Common myeloid progenitor, CD34-positive (primary cell): ENCODE results near the gene NPIPB6.

Experiments
- CTCF ChIA-PET: fragments of 350-600 bp; sonication (Branson Sonifier 250); formaldehyde crosslinking; loops from one replicate; lab custom pipeline; 2021; ENCODE audit warnings: antibody characterized with exemption; lab: Charles Lee
- POLR2A ChIA-PET: fragments of 350-600 bp; sonication (Branson Sonifier 250); formaldehyde crosslinking; loops from one replicate; lab custom pipeline; 2021; ENCODE audit warnings: antibody characterized with exemption; lab: Charles Lee
- DNase-seq, 3 donors: peaks; one replicate each; pipeline versions ENCODE4 v3.0.0 to v3.0.0-alpha.2; 2013
- H3K27ac ChIP-seq, 2 experiments: 1 replicate in 1 of 2; 2 replicates in 1 of 2; pipeline ENCODE4 v1.7.0; 2013; ENCODE audit warnings: inconsistent platforms in 2 of 2, low read length in 2 of 2, mild to moderate bottlenecking in 2 of 2, low read depth in 1 of 2, moderate library complexity in 1 of 2; ENCODE audit not compliant: severe bottlenecking in 2 of 2, insufficient read depth in 1 of 2, poor library complexity in 1 of 2
- H3K27me3 ChIP-seq, 5 experiments: replicated peaks in 2 of 5; 1 replicate in 3 of 5; 2 replicates in 2 of 5; pipeline versions ENCODE4 v1.6.1 to v1.7.0; 2013; ENCODE audit warnings: low read length in 4 of 5, mild to moderate bottlenecking in 2 of 5, moderate library complexity in 2 of 5, inconsistent platforms in 1 of 5; ENCODE audit not compliant: insufficient read depth in 5 of 5, control insufficient read depth in 4 of 5
- H3K36me3 ChIP-seq, 4 experiments: 1 replicate in 2 of 4; 2 replicates in 2 of 4; pipeline versions ENCODE4 v1.6.1 to v1.7.0; 2013; ENCODE audit warnings: low read length in 3 of 4, control low read depth in 1 of 4, mild to moderate bottlenecking in 1 of 4; ENCODE audit not compliant: control insufficient read depth in 4 of 4, insufficient read depth in 4 of 4
- H3K4me1 ChIP-seq, 4 experiments: 1 replicate in 3 of 4; 2 replicates in 1 of 4; pipeline versions ENCODE4 v1.6.1 to v1.7.1; 2013; ENCODE audit warnings: low read length in 3 of 4, mild to moderate bottlenecking in 3 of 4, control low read depth in 1 of 4, inconsistent platforms in 1 of 4, moderate library complexity in 1 of 4; ENCODE audit not compliant: control insufficient read depth in 4 of 4, insufficient read depth in 4 of 4; ENCODE audit errors: control extremely low read depth in 1 of 4
- H3K4me3 ChIP-seq, 7 experiments: 1 replicate in 4 of 7; 2 replicates in 3 of 7; pipeline versions ENCODE4 v1.5.1 to v1.7.0; 2013; ENCODE audit warnings: mild to moderate bottlenecking in 7 of 7, low read length in 6 of 7, moderate library complexity in 6 of 7, inconsistent platforms in 2 of 7, low read depth in 2 of 7, control low read depth in 1 of 7; ENCODE audit not compliant: insufficient read depth in 4 of 7, control insufficient read depth in 1 of 7; ENCODE audit errors: extremely low read depth in 1 of 7
- H3K9me3 ChIP-seq, 5 experiments: 1 replicate in 4 of 5; 2 replicates in 1 of 5; pipeline versions ENCODE4 v1.6.1 to v1.7.1; 2013; ENCODE audit warnings: low read length in 4 of 5, mild to moderate bottlenecking in 2 of 5, inconsistent platforms in 1 of 5, low read depth in 1 of 5, moderate library complexity in 1 of 5; ENCODE audit not compliant: control insufficient read depth in 4 of 5, insufficient read depth in 2 of 5; ENCODE audit errors: control extremely low read depth in 1 of 5
- WGBS: methylation state at CpG from one replicate; pipeline ENCODE4 v1.1.5; 2013; ENCODE audit not compliant: insufficient coverage; 5-methylcytosine and 5-hydroxymethylcytosine counted together

Gene NPIPB6

GRCh38 chr16:28316054-28316453, 47.3 kb downstream of the NPIPB6 start:
- Histone ChIP-seq H3K27me3 (no peaks in the 10 kb centered on the region), H3K9me3 (no peaks in the 10 kb centered on the region), H3K27ac (no peak overlapping the region), H3K4me1 (peaks cover 0 to 2% (median 0%) of the 10 kb centered on the region in 4 experiments), H3K4me3 (no peak overlapping the region), H3K36me3 (no peaks in the 10 kb centered on the region)
- DNase-seq: no peak
- WGBS: 93% methylated on average over 3 of the region's 6 CpGs
- POLR2A ChIA-PET: no interaction called here
- CTCF ChIA-PET: interaction anchor here (0.7 to 5.3 kb wide), 9 partner anchors 11 to 123 kb away, joined by 3 to 104 read pairs (median 4); no protein-coding TSS in a partner anchor

GRCh38 chr16:28313587-28313986, 49.7 kb downstream of the NPIPB6 start:
- H3K27me3 ChIP-seq: no peaks in the 10 kb centered on the region
- H3K27ac ChIP-seq: no peak overlapping the region
- no peak for DNase-seq
- ChIA-PET CTCF (interaction anchor here (1.9 kb wide), 1 partner anchor 8 kb away, joined by 11 read pairs; no protein-coding TSS in a partner anchor), POLR2A (no interaction called here)
- no peak overlapping the region for H3K4me3 ChIP-seq
- H3K4me1 ChIP-seq: peaks cover 0 to 7% (median 2%) of the 10 kb centered on the region in 4 experiments
- WGBS: 80% methylated on average over 7 of the region's 11 CpGs
- no peaks in the 10 kb centered on the region for H3K36me3 ChIP-seq
- H3K9me3 ChIP-seq: no peaks in the 10 kb centered on the region

- Histone ChIP-seq H3K27ac (no peak overlapping the region), H3K4me3 (no peak overlapping the region), H3K36me3 (no peaks in the 10 kb centered on the region), H3K27me3 (no peaks in the 10 kb centered on the region), H3K4me1 (peaks cover 0 to 7% (median 2%) of the 10 kb centered on the region in 4 experiments), H3K9me3 (no peaks in the 10 kb centered on the region)
- 96% methylated on average over 10 of the region's 10 CpGs for WGBS
- ChIA-PET CTCF (interaction anchor here (0.6 to 1.9 kb wide), 2 partner anchors 9 to 54 kb away, joined by 3 to 11 read pairs; no protein-coding TSS in a partner anchor), POLR2A (no interaction called here)
- no peak for DNase-seq
These were observed 51.0 kb downstream of the NPIPB6 start for GRCh38 chr16:28312327-28312726.

- Histone ChIP-seq H3K9me3 (no peaks in the 10 kb centered on the region), H3K27ac (no peak overlapping the region), H3K36me3 (no peaks in the 10 kb centered on the region), H3K27me3 (no peaks in the 10 kb centered on the region), H3K4me1 (peaks cover 0 to 5% (median 2%) of the 10 kb centered on the region in 4 experiments), H3K4me3 (no peak overlapping the region)
- 96% methylated on average over 14 of the region's 14 CpGs for WGBS
- DNase-seq: no peak
- CTCF ChIA-PET: interaction anchor here (1.9 kb wide), 1 partner anchor 10 kb away, joined by 11 read pairs; no protein-coding TSS in a partner anchor
- POLR2A ChIA-PET: no interaction called here
These were observed 51.4 kb downstream of the NPIPB6 start for GRCh38 chr16:28311913-28312312.

GRCh38 chr16:28311413-28311812, 51.9 kb downstream of the NPIPB6 start:
- H3K4me1 ChIP-seq: peaks cover 0 to 4% (median 2%) of the 10 kb centered on the region in 4 experiments
- H3K36me3 ChIP-seq: no peaks in the 10 kb centered on the region
- H3K4me3 ChIP-seq: no peak overlapping the region
- DNase-seq: no peak
- CTCF ChIA-PET: no interaction called here
- 100% methylated on average over 3 of the region's 4 CpGs for WGBS
- H3K27ac ChIP-seq: no peak overlapping the region
- POLR2A ChIA-PET: no interaction called here
- H3K27me3 ChIP-seq: no peaks in the 10 kb centered on the region
- no peaks in the 10 kb centered on the region for H3K9me3 ChIP-seq

- H3K4me3 ChIP-seq: no peak overlapping the region
- DNase-seq: no peak
- H3K4me1 ChIP-seq: peaks cover 0 to 4% (median 2%) of the 10 kb centered on the region in 4 experiments
- H3K36me3 ChIP-seq: no peaks in the 10 kb centered on the region
- no peaks in the 10 kb centered on the region for H3K27me3 ChIP-seq
- no peak overlapping the region for H3K27ac ChIP-seq
- ChIA-PET POLR2A (no interaction called here), CTCF (interaction anchor here (1.0 to 1.3 kb wide), 2 partner anchors 9 to 33 kb away, joined by 4 read pairs; no protein-coding TSS in a partner anchor)
- H3K9me3 ChIP-seq: no peaks in the 10 kb centered on the region
- WGBS: 98% methylated on average over 11 of the region's 11 CpGs
These were observed 52.5 kb downstream of the NPIPB6 start for GRCh38 chr16:28310796-28311195.

- Histone ChIP-seq H3K36me3 (no peaks in the 10 kb centered on the region), H3K27ac (no peak overlapping the region), H3K4me1 (peaks cover 0 to 4% (median 2%) of the 10 kb centered on the region in 4 experiments), H3K27me3 (no peaks in the 10 kb centered on the region), H3K4me3 (no peak overlapping the region), H3K9me3 (no peaks in the 10 kb centered on the region)
- ChIA-PET POLR2A (interaction anchor here (0.6 kb wide), 1 partner anchor 309 kb away, joined by 3 read pairs; no protein-coding TSS in a partner anchor), CTCF (interaction anchor here (1.0 to 2.5 kb wide), 5 partner anchors 9 to 32 kb away, joined by 3 to 10 read pairs (median 4); no protein-coding TSS in a partner anchor)
- peak in 2 of 3 donors; percentile 68 to 81 for DNase-seq
- 76% methylated on average over 17 of the region's 20 CpGs for WGBS
These were observed 53.4 kb downstream of the NPIPB6 start for GRCh38 chr16:28309811-28310311.
